Breast epithelium (tissue), 3 donors: ENCODE data around the gene EXOC3L1.

Experiments used
- CTCF ChIP-seq, 3 donors: fragments of 450-650 bp; IDR thresholded peaks; one replicate each; pipeline ENCODE4 v1.5.1; 2016 to 2017; ENCODE audit warnings: antibody characterized with exemption in 3 of 3, mild to moderate bottlenecking in 3 of 3, moderate library complexity in 3 of 3
- POLR2AphosphoS5 ChIP-seq, 3 donors: sonication (generic); formaldehyde crosslinking; IDR thresholded peaks; one replicate each; pipeline ENCODE4 v1.6.1; 2017; ENCODE audit warnings: antibody characterized with exemption in 3 of 3

GRCh38 chr16:67204076-67204475, 14.1 kb upstream of the EXOC3L1 start:
- no peak for TF ChIP-seq POLR2AphosphoS5 (IDR thresholded peaks at IDR 0.05)
- no peak for TF ChIP-seq CTCF (IDR thresholded peaks at IDR 0.05)
